SK-N-MC (cell line): ENCODE data around the gene PDS5A.

Experiments
- EZH2 ChIP-seq: fragments of 200-600 bp; sonication (generic); IDR thresholded peaks from one replicate; pipeline ENCODE4 v1.6.1; 2017; ENCODE audit warnings: antibody characterized with exemption
- POLR2AphosphoS5 ChIP-seq: IDR thresholded peaks from 2 replicates; pipeline ENCODE4 v1.6.1; 2012; ENCODE audit warnings: mild to moderate bottlenecking, low read depth, low read length, borderline replicate concordance

GRCh38 chr4:39850727-39851126 lies 127.0 kb downstream of the PDS5A start:
- TF ChIP-seq EZH2: no peak
- no peak for TF ChIP-seq POLR2AphosphoS5
